C4-2B (cell line): ENCODE data around the gene BPGM.
"Not testable (repeated sequence)": the region's sequence is repeated elsewhere in the genome, so short reads cannot be mapped to it uniquely, and the experiment has no call there.

Experiments used
- H3K27ac ChIP-seq: fragments of 450-650 bp; 2 replicates; pipeline ENCODE4 v1.5.1; 2017
- ZFX ChIP-seq: fragments of 450-650 bp; IDR thresholded peaks from 2 replicates; pipeline ENCODE4 v1.6.1; 2017
- TF ChIP-seq, protein P1 (sequence below): fragments of 450-650 bp; conservative IDR thresholded peaks from 2 replicates; pipeline ENCODE4 v1.5.1; 2017; ENCODE audit warnings: mild to moderate bottlenecking

Gene BPGM

GRCh38 chr7:134679006-134679405 is 32.4 kb downstream of the BPGM start:
- TF ChIP-seq, protein P1, sequence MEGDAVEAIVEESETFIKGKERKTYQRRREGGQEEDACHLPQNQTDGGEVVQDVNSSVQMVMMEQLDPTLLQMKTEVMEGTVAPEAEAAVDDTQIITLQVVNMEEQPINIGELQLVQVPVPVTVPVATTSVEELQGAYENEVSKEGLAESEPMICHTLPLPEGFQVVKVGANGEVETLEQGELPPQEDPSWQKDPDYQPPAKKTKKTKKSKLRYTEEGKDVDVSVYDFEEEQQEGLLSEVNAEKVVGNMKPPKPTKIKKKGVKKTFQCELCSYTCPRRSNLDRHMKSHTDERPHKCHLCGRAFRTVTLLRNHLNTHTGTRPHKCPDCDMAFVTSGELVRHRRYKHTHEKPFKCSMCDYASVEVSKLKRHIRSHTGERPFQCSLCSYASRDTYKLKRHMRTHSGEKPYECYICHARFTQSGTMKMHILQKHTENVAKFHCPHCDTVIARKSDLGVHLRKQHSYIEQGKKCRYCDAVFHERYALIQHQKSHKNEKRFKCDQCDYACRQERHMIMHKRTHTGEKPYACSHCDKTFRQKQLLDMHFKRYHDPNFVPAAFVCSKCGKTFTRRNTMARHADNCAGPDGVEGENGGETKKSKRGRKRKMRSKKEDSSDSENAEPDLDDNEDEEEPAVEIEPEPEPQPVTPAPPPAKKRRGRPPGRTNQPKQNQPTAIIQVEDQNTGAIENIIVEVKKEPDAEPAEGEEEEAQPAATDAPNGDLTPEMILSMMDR = no peak
- TF ChIP-seq ZFX = no peak
- H3K27ac ChIP-seq = no peak overlapping the region

DNA sequence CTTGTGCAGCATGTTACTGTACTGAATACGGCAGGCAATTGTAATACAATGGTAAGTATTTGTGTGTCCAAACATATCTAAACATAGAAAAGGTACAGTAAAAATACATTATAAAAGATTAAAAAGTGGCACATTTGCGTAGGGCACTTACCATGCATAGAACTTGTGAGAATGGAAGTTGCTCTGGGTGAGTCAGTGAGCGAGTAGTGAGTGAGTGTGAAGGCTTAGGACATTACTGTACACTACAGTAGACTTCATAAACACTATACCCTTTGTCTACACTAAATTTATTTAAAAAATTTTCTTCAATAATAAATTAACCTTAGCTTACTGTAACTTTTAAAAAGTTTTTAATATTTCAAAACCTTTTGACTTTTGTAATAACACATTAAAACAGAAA is 37.5 kb downstream of the BPGM start:
- no peak overlapping the region for H3K27ac ChIP-seq
- TF ChIP-seq, protein P1 = no peak
- no peak for TF ChIP-seq ZFX

- TF ChIP-seq ZFX = no peak
- TF ChIP-seq, protein P1 = no peak
- H3K27ac ChIP-seq = no peak overlapping the region
Observed at GRCh38 chr7:134685250-134685649, 38.6 kb downstream of the BPGM start.

GRCh38 chr7:134686786-134687185 is 40.1 kb downstream of the BPGM start:
- H3K27ac ChIP-seq = no peak overlapping the region
- TF ChIP-seq ZFX = no peak
- TF ChIP-seq, protein P1 = peak; percentile 64

DNA sequence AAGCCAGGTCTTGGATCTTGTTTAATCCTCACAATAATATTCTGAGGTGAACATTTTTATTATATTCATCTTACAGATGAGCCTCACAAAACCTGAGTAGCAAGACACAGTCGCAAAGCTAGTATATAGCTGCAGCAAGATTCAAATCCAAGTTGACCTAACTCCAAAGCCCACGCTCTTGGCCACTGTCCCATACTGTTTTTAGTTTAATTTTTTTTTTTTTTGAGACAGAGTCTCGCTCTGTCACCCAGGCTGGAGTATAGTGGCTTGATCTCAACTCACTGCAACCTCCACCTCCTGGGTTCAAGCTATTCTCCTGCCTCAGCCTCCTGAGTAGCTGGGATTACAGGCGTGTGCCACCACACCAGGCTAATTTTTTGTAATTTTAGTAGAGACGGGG is 42.9 kb downstream of the BPGM start:
- not testable (repeated sequence) for H3K27ac ChIP-seq

GRCh38 chr7:134690016-134690415 is 43.4 kb downstream of the BPGM start:
- TF ChIP-seq, protein P1 = peak; percentile 70
- TF ChIP-seq ZFX = no peak
- H3K27ac ChIP-seq = no peak overlapping the region

DNA sequence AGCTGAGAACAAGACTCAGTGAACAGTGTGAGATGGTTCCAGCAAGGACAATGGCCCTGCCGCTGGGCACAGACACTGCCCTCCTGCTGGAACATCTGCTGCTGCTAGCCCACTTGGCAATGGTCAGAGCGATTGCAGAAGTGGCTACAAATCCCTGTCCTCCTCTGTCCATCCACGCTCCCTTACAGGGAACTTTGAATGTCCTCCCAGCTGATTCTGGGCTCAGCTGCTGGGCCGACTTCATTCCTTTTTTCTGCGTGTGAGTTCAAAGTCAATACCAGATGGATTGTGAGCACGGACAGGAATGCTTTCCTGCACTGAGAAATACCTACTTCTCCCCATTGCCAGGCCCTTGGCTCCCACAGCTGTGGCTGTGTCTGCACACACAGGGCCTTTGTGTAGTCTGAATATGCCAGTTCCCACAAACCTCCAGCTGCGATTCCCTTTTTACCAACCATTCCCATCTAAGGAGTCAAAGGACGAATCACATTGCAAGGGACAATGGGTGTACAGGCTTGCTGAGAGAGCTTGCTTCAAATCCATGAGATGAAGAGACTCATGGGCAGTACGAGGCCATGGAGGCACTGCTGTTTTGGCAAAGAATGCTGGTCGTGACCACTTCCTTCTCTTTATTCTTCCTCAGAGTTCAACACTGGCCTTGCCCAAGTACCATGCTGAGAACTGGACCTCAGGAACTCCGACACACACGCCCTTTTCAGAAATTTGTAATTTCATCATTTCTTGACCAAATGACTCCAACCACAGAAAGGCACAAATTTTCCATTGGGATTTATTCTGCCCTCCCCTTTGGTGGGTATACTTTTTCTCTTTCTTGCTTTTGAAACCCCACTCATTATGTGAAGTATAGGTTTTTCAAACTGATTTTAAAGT is 44.2 kb downstream of the BPGM start:
- TF ChIP-seq ZFX = no peak
- TF ChIP-seq, protein P1 = no peak
- H3K27ac ChIP-seq = no peak overlapping the region
